H1 (cell line): Measurements from ENCODE around the gene NPR2. TPM values are rescaled to one million over a fixed set of nuclear protein-coding genes. Genes with fewer than 3 reads are reported as not detected.

Experiments used
- CTCF ChIA-PET: fragments of 300-600 bp; sonication (Branson Sonifier 250); formaldehyde crosslinking; loops from one replicate; lab custom pipeline; 2021; ENCODE audit not compliant: partially characterized antibody; lab: Charles Lee
- POLR2A ChIA-PET: fragments of 300-600 bp; sonication (Branson Sonifier 250); formaldehyde crosslinking; loops from one replicate; lab custom pipeline; 2021; ENCODE audit warnings: inconsistent platforms; ENCODE audit not compliant: partially characterized antibody; lab: Charles Lee
- DNase-seq, 2 experiments: peaks; one replicate each; pipeline versions ENCODE4 v3.0.0 to v3.0.0-alpha.2; 2010 to 2022; ENCODE audit warnings: low spot score in 2 of 2, low read depth in 1 of 2, mixed read lengths in 1 of 2
- FAIRE-seq: peaks from 2 replicates; lab custom pipeline; 2011; peaks lifted over from hg19 to GRCh38; lab: Jason Lieb, UNC
- H2AFZ ChIP-seq: 2 replicates; pipeline ENCODE4 v1.8.1; 2012; ENCODE audit warnings: low read length, inconsistent platforms
- H2AK5ac ChIP-seq: 2 replicates; pipeline ENCODE4 v1.6.1; 2013; ENCODE audit warnings: low read depth, low read length
- H2BK120ac ChIP-seq: replicated peaks from 2 replicates; pipeline ENCODE3; 2013; ENCODE audit warnings: low read depth, low read length, inconsistent platforms
- H2BK12ac ChIP-seq: 2 replicates; pipeline ENCODE4 v1.6.1; 2013; ENCODE audit warnings: low read depth, low read length
- H2BK15ac ChIP-seq: 2 replicates; pipeline ENCODE4 v1.6.1; 2013; ENCODE audit warnings: low read length
- H2BK20ac ChIP-seq: 2 replicates; pipeline ENCODE4 v1.6.1; 2013; ENCODE audit warnings: low read length
- H2BK5ac ChIP-seq: 2 replicates; pipeline ENCODE4 v1.6.1; 2013; ENCODE audit warnings: low read depth, low read length
- H3K14ac ChIP-seq: 2 replicates; pipeline ENCODE4 v1.6.1; 2013; ENCODE audit warnings: inconsistent platforms; ENCODE audit not compliant: insufficient read length
- H3K18ac ChIP-seq: 2 replicates; pipeline ENCODE4 v1.6.1; 2013; ENCODE audit warnings: low read length; ENCODE audit errors: extremely low read depth
- H3K23ac ChIP-seq: 2 replicates; pipeline ENCODE4 v1.6.1; 2013; ENCODE audit warnings: inconsistent platforms; ENCODE audit not compliant: insufficient read length
- H3K23me2 ChIP-seq: 2 replicates; pipeline ENCODE4 v1.6.1; 2013; ENCODE audit warnings: low read depth, low read length
- H3K27ac ChIP-seq: 2 replicates; pipeline ENCODE4 v1.6.1; 2011; ENCODE audit warnings: low read depth, low read length, inconsistent platforms
- H3K27me3 ChIP-seq, 4 experiments: replicated peaks in 1 of 4; 1 replicate in 1 of 4; 2 replicates in 3 of 4; pipeline versions ENCODE4 v1.6.1 to v1.8.1; 2011 to 2013; ENCODE audit warnings: low read length in 3 of 4, mild to moderate bottlenecking in 3 of 4, inconsistent platforms in 2 of 4, mixed read lengths in 2 of 4, moderate library complexity in 1 of 4; ENCODE audit not compliant: control insufficient read depth in 3 of 4, insufficient read depth in 3 of 4; ENCODE audit errors: extremely low read depth in 1 of 4
- H3K36me3 ChIP-seq, 4 experiments: 2 replicates each; pipeline versions ENCODE4 v1.6.1 to v1.8.1; 2011 to 2013; ENCODE audit warnings: mild to moderate bottlenecking in 4 of 4, low read length in 3 of 4, moderate library complexity in 2 of 4, control low read depth in 1 of 4, inconsistent platforms in 1 of 4; ENCODE audit not compliant: insufficient read depth in 4 of 4, control insufficient read depth in 2 of 4
- H3K4ac ChIP-seq: replicated peaks from 2 replicates; pipeline ENCODE3; 2013; ENCODE audit warnings: low read length, low read depth, mixed read lengths, inconsistent platforms; ENCODE audit not compliant: insufficient read length
- H3K4me1 ChIP-seq, 4 experiments: replicated peaks in 1 of 4; 1 replicate in 1 of 4; 2 replicates in 3 of 4; pipeline versions ENCODE4 v1.6.1 to v1.8.1; 2011 to 2013; ENCODE audit warnings: low read length in 3 of 4, inconsistent platforms in 2 of 4, mixed read lengths in 1 of 4; ENCODE audit not compliant: insufficient read depth in 4 of 4, control insufficient read depth in 3 of 4
- H3K4me2 ChIP-seq, 2 experiments: 2 replicates each; pipeline versions ENCODE4 v1.6.1 to v1.8.1; 2011 to 2013; ENCODE audit warnings: low read depth in 2 of 2, low read length in 2 of 2, control low read depth in 1 of 2, inconsistent platforms in 1 of 2, mild to moderate bottlenecking in 1 of 2; ENCODE audit not compliant: insufficient read depth in 1 of 2
- H3K4me3 ChIP-seq, 4 experiments: fragments of 200-600, 300-600 bp in 1 of 4; sonication (generic), shearing (Covaris generic), sonication (Bioruptor Twin) in 1 of 4; 2 replicates each; pipeline versions ENCODE4 v1.5.1 to v1.8.1; 2011 to 2016; ENCODE audit warnings: low read length in 4 of 4, low read depth in 3 of 4, control low read depth in 2 of 4, inconsistent platforms in 2 of 4, mild to moderate bottlenecking in 2 of 4, mixed read lengths in 1 of 4, moderate library complexity in 1 of 4; ENCODE audit not compliant: insufficient read depth in 2 of 4; ENCODE audit errors: extremely low read depth in 1 of 4
- H3K56ac ChIP-seq: replicated peaks from 2 replicates; pipeline ENCODE3; 2013; ENCODE audit warnings: low read depth, mild to moderate bottlenecking, mixed read lengths, low read length, inconsistent platforms; ENCODE audit not compliant: insufficient read length
- H3K79me1 ChIP-seq: 2 replicates; pipeline ENCODE4 v1.6.1; 2013; ENCODE audit warnings: low read depth, low read length, control low read depth
- H3K79me2 ChIP-seq, 2 experiments: 2 replicates each; pipeline versions ENCODE4 v1.6.1 to v1.8.1; 2012 to 2013; ENCODE audit warnings: low read length in 2 of 2, mild to moderate bottlenecking in 2 of 2, inconsistent platforms in 1 of 2; ENCODE audit not compliant: insufficient read depth in 2 of 2, control insufficient read depth in 1 of 2
- H3K9ac ChIP-seq, 4 experiments: replicated peaks in 1 of 4; 1 replicate in 1 of 4; 2 replicates in 3 of 4; pipeline versions ENCODE4 v1.6.1 to v1.8.1; 2011 to 2013; ENCODE audit warnings: low read depth in 3 of 4, low read length in 3 of 4, control low read depth in 2 of 4, mild to moderate bottlenecking in 2 of 4, moderate library complexity in 2 of 4, inconsistent platforms in 1 of 4; ENCODE audit errors: extremely low read depth in 1 of 4
- H3K9me3 ChIP-seq, 2 experiments: 2 replicates each; pipeline versions ENCODE4 v1.6.1 to v1.8.1; 2012 to 2013; ENCODE audit warnings: mild to moderate bottlenecking in 2 of 2, moderate library complexity in 2 of 2, control low read depth in 1 of 2, inconsistent platforms in 1 of 2, low read depth in 1 of 2, low read length in 1 of 2, mixed read lengths in 1 of 2; ENCODE audit not compliant: insufficient read depth in 2 of 2
- H4K20me1 ChIP-seq, 2 experiments: replicated peaks in 1 of 2; 2 replicates each; pipeline versions ENCODE3 to v1.8.1; 2011 to 2013; ENCODE audit warnings: inconsistent platforms in 2 of 2, low read length in 2 of 2, mild to moderate bottlenecking in 1 of 2; ENCODE audit not compliant: insufficient read depth in 2 of 2, control insufficient read depth in 1 of 2
- H4K5ac ChIP-seq: 2 replicates; pipeline ENCODE4 v1.6.1; 2013; ENCODE audit warnings: low read length, low read depth, mixed read lengths, inconsistent platforms; ENCODE audit not compliant: insufficient read length
- H4K8ac ChIP-seq: 2 replicates; pipeline ENCODE4 v1.8.0; 2013; ENCODE audit warnings: mild to moderate bottlenecking, moderate library complexity, low read length, inconsistent platforms; ENCODE audit not compliant: insufficient read depth; ENCODE audit errors: extremely low read depth
- H4K91ac ChIP-seq: replicated peaks from 2 replicates; pipeline ENCODE3; 2013; ENCODE audit warnings: low read length, mixed read lengths, inconsistent platforms; ENCODE audit not compliant: insufficient read length
- BACH1 ChIP-seq: IDR thresholded peaks from 2 replicates; pipeline ENCODE4 v1.6.1; 2012; ENCODE audit warnings: low read length, improper control_type of control experiment
- CEBPB ChIP-seq: IDR thresholded peaks from 2 replicates; pipeline ENCODE4 v1.6.1; 2012; ENCODE audit warnings: low read depth, low read length
- CHD1 ChIP-seq: IDR thresholded peaks from 2 replicates; pipeline ENCODE4 v1.6.1; 2012; ENCODE audit warnings: low read depth, low read length, improper control_type of control experiment
- CTBP2 ChIP-seq: IDR thresholded peaks from 2 replicates; pipeline ENCODE4 v1.7.0; 2011; ENCODE audit warnings: borderline replicate concordance, mild to moderate bottlenecking, moderate library complexity, mixed read lengths, low read length; ENCODE audit not compliant: insufficient read depth, insufficient read length
- POLR2AphosphoS5 ChIP-seq: IDR thresholded peaks from 2 replicates; pipeline ENCODE4 v1.6.1; 2011; ENCODE audit warnings: low read depth, low read length
- RNF2 ChIP-seq: fragments of 200-900, 300-1000 bp; sonication (generic); IDR thresholded peaks from 2 replicates; pipeline ENCODE4 v1.7.1; 2016; ENCODE audit warnings: borderline replicate concordance, low read depth, mild to moderate bottlenecking, antibody characterized with exemption, low read length; ENCODE audit not compliant: poor library complexity, severe bottlenecking; ENCODE audit errors: missing control alignments
- RXRA ChIP-seq: IDR thresholded peaks from 2 replicates; pipeline ENCODE4 v1.6.1; 2011; ENCODE audit warnings: low read depth, mild to moderate bottlenecking, low read length, moderate library complexity; ENCODE audit not compliant: insufficient read depth
- WGBS, 2 experiments: shearing (Covaris generic) in 1 of 2; methylation state at CpG; one replicate each; pipeline versions ENCODE4 v1.1.6 to v1.1.7; 2013 to 2015; ENCODE audit warnings: low lambda C conversion rate in 2 of 2, mixed read lengths in 2 of 2, inconsistent platforms in 1 of 2, low coverage in 1 of 2, missing lambda C conversion rate in 1 of 2; ENCODE audit not compliant: insufficient replicate concordance in 2 of 2, insufficient coverage in 1 of 2, insufficient read length in 1 of 2; ENCODE audit errors: extremely low coverage in 1 of 2, missing lambda C conversion rate in 1 of 2; 5-methylcytosine and 5-hydroxymethylcytosine counted together
- polyA plus RNA-seq, 7 experiments: library from polyadenylated mRNA; depleted of rRNA in 3 of 7; stranded (reverse) in 5 of 7; unstranded in 2 of 7; fragments of >200 nt in 5 of 7; fragments of 200-250 nt in 2 of 7; gene quantifications; 1 replicate in 5 of 7; 2 replicates in 1 of 7; 4 replicates in 1 of 7; pipeline versions ENCODE4 v1.2.1 to v1.2.3, GENCODE V29; 2011 to 2013; ENCODE audit warnings: missing spikeins in 2 of 7, mixed read lengths in 2 of 7
- total RNA-seq: library from RNA; stranded (reverse); fragmentation: NEBNext Ultra II Directional; extraction: Animal tissue kit (Norgen Biotek cat#: 25700); gene quantifications from 2 replicates; pipeline ENCODE4 v1.2.1, GENCODE V29; 2021
- TF ChIP-seq, protein P1 (sequence below), 3 experiments: IDR thresholded peaks; 1 replicate in 2 of 3; 2 replicates in 1 of 3; pipeline versions ENCODE4 v1.5.1 to v1.6.1; 2011; ENCODE audit warnings: low read length in 3 of 3, mild to moderate bottlenecking in 3 of 3, inconsistent platforms in 2 of 3, low read depth in 1 of 3, moderate library complexity in 1 of 3; ENCODE audit not compliant: insufficient read depth in 1 of 3; ENCODE audit errors: control extremely low read depth in 1 of 3

The NPR2 gene
- total and polyA plus RNA-seq, 2 of the 8 experiments (the other 6 are each of a cell fraction or from before 2014, with no cell fraction given): 11.0 to 17.0 TPM

DNA sequence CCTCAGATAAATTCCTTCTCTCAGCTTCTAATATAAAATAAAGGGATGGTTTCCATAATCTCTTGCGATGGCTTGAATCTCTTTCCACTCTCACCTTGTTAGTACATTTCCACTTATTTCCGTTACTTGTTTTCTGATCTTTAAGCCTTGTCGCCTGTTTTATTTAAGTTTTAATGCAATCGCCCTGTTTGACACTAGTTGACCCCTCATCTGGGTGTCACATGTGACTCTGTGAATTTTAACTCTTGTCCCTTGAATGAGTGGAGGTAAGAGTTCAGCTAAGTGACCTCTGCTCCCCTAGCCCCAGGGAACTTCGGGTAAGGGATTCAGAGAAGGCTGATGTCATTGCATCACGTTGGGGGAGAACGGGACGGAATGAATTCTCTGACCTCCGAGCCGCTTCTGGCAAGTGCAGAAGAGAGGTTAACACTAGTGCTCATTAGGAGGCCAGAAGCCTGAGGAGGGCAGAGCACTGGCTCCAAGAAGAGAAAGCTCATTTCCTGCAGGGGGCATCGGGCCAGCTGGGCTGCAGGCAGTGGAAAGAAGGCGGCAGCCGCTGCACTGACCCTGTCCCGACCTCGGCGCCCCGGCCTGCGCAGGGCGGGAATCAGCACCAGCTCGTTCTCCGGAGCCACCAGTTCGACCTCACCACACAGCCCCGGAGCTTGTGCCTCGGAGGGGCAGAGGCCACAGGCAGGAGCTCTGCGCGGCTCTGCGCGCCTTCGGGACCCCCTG lies 22.9 kb downstream of the NPR2 start:
- no peak overlapping the region for H2AK5ac ChIP-seq
- H2BK15ac ChIP-seq: no peak overlapping the region
- no peaks in the 10 kb centered on the region for H3K79me1 ChIP-seq
- peaks cover 0 to 2% of the 10 kb centered on the region in 2 experiments for H4K20me1 ChIP-seq
- H4K8ac ChIP-seq: peak overlapping the region; percentile 88; the same call in 1 of the 2 replicates
- H2BK20ac ChIP-seq: no peak overlapping the region
- no peak overlapping the region for H3K23ac ChIP-seq
- peaks cover 0 to 3% (median 2%) of the 10 kb centered on the region in 4 experiments; a peak in 1 of 7 replicates for H3K27me3 ChIP-seq
- no peaks in the 10 kb centered on the region for H3K79me2 ChIP-seq
- H3K9me3 ChIP-seq: no peaks in the 10 kb centered on the region
- FAIRE-seq (no peak), DNase-seq (no peak)
- no peak overlapping the region for H3K14ac ChIP-seq
- peak overlapping the region; percentile 77 to 89 (median 84) for H3K9ac ChIP-seq
- H3K4me2 ChIP-seq: peak overlapping the region; percentile 75 to 78
- peak overlapping the region; percentile 55 for H3K56ac ChIP-seq
- peak overlapping the region; percentile 96 for H2BK5ac ChIP-seq
- whole genome bisulfite sequencing, 2 experiments: 10% methylated on average over 24 of the region's 29 CpGs; no CpG with 5 or more reads in 1 of the 2 experiments
- no peak overlapping the region for H2BK12ac ChIP-seq
- H3K27ac ChIP-seq: peak overlapping the region; percentile 85
- H3K23me2 ChIP-seq: peaks cover 4% of the 10 kb centered on the region
- H3K4ac ChIP-seq: no peak overlapping the region
- no peaks in the 10 kb centered on the region; a peak in 1 of 8 replicates for H3K36me3 ChIP-seq
- peak overlapping the region; percentile 91 for H3K18ac ChIP-seq
- H4K5ac ChIP-seq: peak overlapping the region; percentile 61
- ChIA-PET POLR2A (interaction anchor here (0.8 to 4.5 kb wide), 22 partner anchors 9 to 296 kb away, joined by 3 to 38 read pairs (median 4); partner anchors contain the start of genes ARHGEF39, CREB3, FAM221B and GBA2), CTCF (interaction anchor here (0.6 to 6.2 kb wide), 29 partner anchors 10 to 403 kb away, joined by 3 to 115 read pairs (median 5); partner anchors contain the start of genes CREB3, FAM221B, NPR2 and TLN1)
- peaks cover 0 to 7% (median 4%) of the 10 kb centered on the region in 4 experiments; a peak in 6 of 7 replicates for H3K4me1 ChIP-seq
- no peak overlapping the region for H2BK120ac ChIP-seq
- H2AFZ ChIP-seq: no peak overlapping the region
- peak overlapping the region; percentile 30 for H4K91ac ChIP-seq
- H3K4me3 ChIP-seq: peak overlapping the region; percentile 72 to 98 (median 80)
- TF ChIP-seq, protein P1, sequence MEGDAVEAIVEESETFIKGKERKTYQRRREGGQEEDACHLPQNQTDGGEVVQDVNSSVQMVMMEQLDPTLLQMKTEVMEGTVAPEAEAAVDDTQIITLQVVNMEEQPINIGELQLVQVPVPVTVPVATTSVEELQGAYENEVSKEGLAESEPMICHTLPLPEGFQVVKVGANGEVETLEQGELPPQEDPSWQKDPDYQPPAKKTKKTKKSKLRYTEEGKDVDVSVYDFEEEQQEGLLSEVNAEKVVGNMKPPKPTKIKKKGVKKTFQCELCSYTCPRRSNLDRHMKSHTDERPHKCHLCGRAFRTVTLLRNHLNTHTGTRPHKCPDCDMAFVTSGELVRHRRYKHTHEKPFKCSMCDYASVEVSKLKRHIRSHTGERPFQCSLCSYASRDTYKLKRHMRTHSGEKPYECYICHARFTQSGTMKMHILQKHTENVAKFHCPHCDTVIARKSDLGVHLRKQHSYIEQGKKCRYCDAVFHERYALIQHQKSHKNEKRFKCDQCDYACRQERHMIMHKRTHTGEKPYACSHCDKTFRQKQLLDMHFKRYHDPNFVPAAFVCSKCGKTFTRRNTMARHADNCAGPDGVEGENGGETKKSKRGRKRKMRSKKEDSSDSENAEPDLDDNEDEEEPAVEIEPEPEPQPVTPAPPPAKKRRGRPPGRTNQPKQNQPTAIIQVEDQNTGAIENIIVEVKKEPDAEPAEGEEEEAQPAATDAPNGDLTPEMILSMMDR (IDR thresholded peaks at IDR 0.05; ENCODE audit: control extremely low read depth in 1 of 3, insufficient read depth in 1 of 3, low read depth in 1 of 3, low read length in 3 of 3): peak; percentile 50 to 55 (median 51)
- TF ChIP-seq BACH1 (no peak), CTBP2 (no peak), POLR2AphosphoS5 (peak; percentile 78), RXRA (peak; percentile 66; the same call in 1 of the 2 replicates), CEBPB (peak; percentile 48; the same call in 1 of the 2 replicates), RNF2 (no peak), CHD1 (no peak)
